Measurements from ENCODE around the gene MARCKSL1. TPM values are rescaled to one million over a fixed set of nuclear protein-coding genes. Genes with fewer than 3 reads are reported as not detected.
A peak's percentile ranks its signal among the peaks of the same experiment; 100 is the strongest.

The MARCKSL1 gene
- total and polyA plus RNA-seq, 2 donors (not counting 1 experiment from before 2014, with no cell fraction given), result 73.2 to 106 TPM

GRCh38 chr1:32309960-32310359 lies 26.1 kb downstream of the MARCKSL1 start:
- intact Hi-C loops (cut with micrococcal nuclease), result no loop called here

More at GRCh38 chr1:32309960-32310359, 26.1 kb downstream of the MARCKSL1 start:
- H3K4me3 Mint-ChIP-seq, result peak overlapping the region; percentile 32
- H3K4me2 ChIP-seq (replicated peaks; ENCODE audit: low read depth, low read length, poor library complexity, severe bottlenecking), result peak overlapping the region; percentile 16
- no peaks in the 10 kb centered on the region for H3K9me3 Mint-ChIP-seq (ENCODE audit: insufficient read depth)
- TF ChIP-seq CTCF (IDR thresholded peaks at IDR 0.05) (no peak), EZH2 (IDR thresholded peaks at IDR 0.05; ENCODE audit: borderline replicate concordance, insufficient read depth, low read depth, low read length, poor library complexity, severe bottlenecking) (no peak)
- H3K4me1 Mint-ChIP-seq, result peaks cover 58% of the 10 kb centered on the region
- CTCF ChIA-PET, result interaction anchor here (1.5 kb wide), 1 partner anchor 69 kb away, joined by 5 read pairs; no protein-coding TSS in a partner anchor
- H3K27me3 ChIP-seq (replicated peaks in 1 of 4; ENCODE audit: control extremely low read depth in 1 of 4, control insufficient read depth in 3 of 4, insufficient read depth in 4 of 4, low read length in 3 of 4), result no peaks in the 10 kb centered on the region
- H3K27me3 Mint-ChIP-seq, result no peaks in the 10 kb centered on the region
- no peak for ATAC-seq (ENCODE audit: low read depth)
- H3K36me3 ChIP-seq (replicated peaks in 1 of 2; ENCODE audit: control extremely low read depth in 1 of 2, control insufficient read depth in 1 of 2, extremely low read depth in 1 of 2, insufficient read depth in 2 of 2, low read length in 1 of 2), result peaks cover 6 to 34% of the 10 kb centered on the region in 2 experiments
- peaks cover 98% of the 10 kb centered on the region for H3K79me2 ChIP-seq (ENCODE audit: control insufficient read depth, insufficient read depth, low read length)
- H3K4me1 ChIP-seq (ENCODE audit: control insufficient read depth in 2 of 2, insufficient read depth in 2 of 2, low read length in 2 of 2), result peaks cover 46% of the 10 kb centered on the region in 2 donors
- H3K9me3 ChIP-seq (ENCODE audit: control extremely low read depth in 1 of 3, control insufficient read depth in 2 of 3, insufficient read depth in 1 of 3, low read length in 2 of 3), result peaks cover 0 to 2% (median 0%) of the 10 kb centered on the region in 3 donors
- no peak overlapping the region for H3K4me3 ChIP-seq (ENCODE audit: control extremely low read depth in 1 of 5, extremely low read depth in 1 of 5, insufficient read depth in 1 of 5, low read depth in 2 of 5, low read length in 4 of 5)
- peak overlapping the region; percentile 57 for H3K27ac Mint-ChIP-seq
- H2AFZ ChIP-seq (ENCODE audit: insufficient read depth, low read depth, low read length, poor library complexity, severe bottlenecking), result no peak overlapping the region
- POLR2A ChIA-PET, result interaction anchor here (2.6 kb wide), 1 partner anchor 69 kb away, joined by 7 read pairs; no protein-coding TSS in a partner anchor
- DNase-seq, result no peak
- H4K20me1 ChIP-seq (ENCODE audit: control insufficient read depth, insufficient read depth, low read length, poor library complexity, severe bottlenecking), result peaks cover 6% of the 10 kb centered on the region
- H3K27ac ChIP-seq (ENCODE audit: low read length in 2 of 2), result peak overlapping the region in 1 of 2 donors; percentile 72
- WGBS (ENCODE audit: insufficient coverage), result 100% methylated on average over 1 of the region's 1 CpG
- H3K9ac ChIP-seq (ENCODE audit: low read length), result no peak overlapping the region

Data from B cell (primary cell).